Naive thymus-derived CD4-positive, alpha-beta T cell (primary cell): ENCODE results near the gene DHX34. TPM values are rescaled to one million over a fixed set of nuclear protein-coding genes. Genes with fewer than 3 reads are reported as not detected.

ENCODE experiments used
- ATAC-seq: fragments of 150-1000 bp; cut with Tn5 transposase; 2 replicates; pipeline ENCODE4 v1.10.0; 2021; ENCODE audit warnings: mild to moderate bottlenecking, moderate library complexity
- CTCF ChIA-PET: fragments of 350-600 bp; sonication (Branson Sonifier 250); formaldehyde crosslinking; loops from one replicate; lab custom pipeline; 2021; ENCODE audit warnings: antibody characterized with exemption; lab: Charles Lee
- POLR2A ChIA-PET: fragments of 350-600 bp; sonication (Branson Sonifier 250); formaldehyde crosslinking; loops from one replicate; lab custom pipeline; 2021; ENCODE audit warnings: antibody characterized with exemption, inconsistent platforms; lab: Charles Lee
- DNase-seq, 9 donors: peaks; one replicate each; pipeline versions ENCODE4 v3.0.0 to v3.0.0-alpha.2; 2020 to 2022; ENCODE audit warnings: mixed read lengths in 1 of 9
- H3K27ac ChIP-seq: one replicate; pipeline ENCODE4 v1.7.0; 2013; ENCODE audit warnings: mild to moderate bottlenecking, low read depth, low read length, moderate library complexity
- H3K27me3 ChIP-seq, 2 donors: one replicate each; pipeline ENCODE4 v1.7.0; 2013; ENCODE audit warnings: low read length in 2 of 2, mild to moderate bottlenecking in 2 of 2, moderate library complexity in 2 of 2; ENCODE audit not compliant: control insufficient read depth in 2 of 2, insufficient read depth in 2 of 2
- H3K36me3 ChIP-seq, 3 experiments: 1 replicate in 2 of 3; 2 replicates in 1 of 3; pipeline ENCODE4 v1.7.0; 2013; ENCODE audit warnings: low read length in 3 of 3, mild to moderate bottlenecking in 3 of 3, moderate library complexity in 1 of 3; ENCODE audit not compliant: insufficient read depth in 3 of 3, control insufficient read depth in 2 of 3
- H3K4me1 ChIP-seq, 2 donors: one replicate each; pipeline ENCODE4 v1.7.0; 2013; ENCODE audit warnings: low read length in 2 of 2, mild to moderate bottlenecking in 2 of 2, moderate library complexity in 1 of 2; ENCODE audit not compliant: control insufficient read depth in 2 of 2, insufficient read depth in 2 of 2
- H3K4me3 ChIP-seq: 2 replicates; pipeline ENCODE4 v1.7.0; 2013; ENCODE audit warnings: mild to moderate bottlenecking, low read length
- H3K9me3 ChIP-seq, 3 experiments: 1 replicate in 2 of 3; 2 replicates in 1 of 3; pipeline ENCODE4 v1.7.0; 2013; ENCODE audit warnings: low read length in 3 of 3; ENCODE audit not compliant: control insufficient read depth in 2 of 3
- H3K27ac Mint-ChIP-seq, 9 donors: one replicate each; pipeline ENCODE4 v1.8.0; 2020 to 2022; ENCODE audit warnings: mixed read lengths in 9 of 9, mild to moderate bottlenecking in 8 of 9, moderate library complexity in 5 of 9, inconsistent platforms in 2 of 9
- H3K27me3 Mint-ChIP-seq, 5 donors: one replicate each; pipeline ENCODE4 v1.8.0; 2021 to 2022; ENCODE audit warnings: mixed read lengths in 5 of 5, mild to moderate bottlenecking in 1 of 5
- H3K36me3 Mint-ChIP-seq, 5 donors: one replicate each; pipeline ENCODE4 v1.8.0; 2020 to 2022; ENCODE audit warnings: mixed read lengths in 5 of 5, mild to moderate bottlenecking in 3 of 5, inconsistent platforms in 1 of 5
- H3K4me1 Mint-ChIP-seq, 7 donors: one replicate each; pipeline ENCODE4 v1.8.0; 2020 to 2022; ENCODE audit warnings: mixed read lengths in 7 of 7, mild to moderate bottlenecking in 3 of 7, inconsistent platforms in 1 of 7
- H3K4me3 Mint-ChIP-seq, 10 donors: one replicate each; pipeline ENCODE4 v1.8.0; 2020 to 2022; ENCODE audit warnings: mild to moderate bottlenecking in 10 of 10, mixed read lengths in 10 of 10, moderate library complexity in 6 of 10, inconsistent platforms in 2 of 10
- H3K9me3 Mint-ChIP-seq, 11 donors: one replicate each; pipeline ENCODE4 v1.8.0; 2020 to 2022; ENCODE audit warnings: mixed read lengths in 11 of 11, mild to moderate bottlenecking in 4 of 11, inconsistent platforms in 1 of 11, moderate library complexity in 1 of 11
- intact Hi-C, 2 donors: fragments of 100-400 bp; cut with micrococcal nuclease; formaldehyde crosslinking; loops; one replicate each; pipeline ENCODE4 v1.15.1; 2023
- polyA plus RNA-seq, 2 donors: library from polyadenylated mRNA; unstranded; fragments of 300-500 nt; fragmentation: Illumina TruSeq; gene quantifications; one replicate each; pipeline ENCODE4 v1.2.3, GENCODE V29; 2021
- total RNA-seq, 6 experiments: library from RNA in 5 of 6; stranded (reverse) in 5 of 6; gene quantifications; 1 replicate in 5 of 6; 2 replicates in 1 of 6; pipeline ENCODE4 v1.2.3 and lab custom pipeline; 2021 to 2026

Gene DHX34
- total and polyA plus RNA-seq, 7 experiments from 2014 or later, result 3.7 to 31.6 (median 16.9) TPM

GRCh38 chr19:47421244-47421786 lies 72.2 kb downstream of the DHX34 start:
- peak overlapping the region in 5 of 10 donors; percentile 10 to 45 (median 28) for H3K4me3 Mint-ChIP-seq
- ChIA-PET CTCF (no interaction called here), POLR2A (no interaction called here)

GRCh38 chr19:47421844-47422395 lies 72.8 kb downstream of the DHX34 start:
- intact Hi-C loops, result no loop called here
- H3K9me3 ChIP-seq, result no peaks in the 10 kb centered on the region
- ChIA-PET POLR2A (no interaction called here), CTCF (no interaction called here)
- H3K27ac ChIP-seq, result no peak overlapping the region
- no peak overlapping the region for H3K4me3 ChIP-seq
- H3K27me3 Mint-ChIP-seq, result peaks cover 73 to 88% (median 75%) of the 10 kb centered on the region in 5 donors
- peaks cover 25 to 53% (median 47%) of the 10 kb centered on the region in 7 donors for H3K4me1 Mint-ChIP-seq
- H3K4me1 ChIP-seq, result peaks cover 0 to 30% of the 10 kb centered on the region in 2 donors
- ATAC-seq (no peak), DNase-seq (no peak)
- H3K9me3 Mint-ChIP-seq, result peaks cover 0 to 8% (median 0%) of the 10 kb centered on the region in 11 donors
- H3K27ac Mint-ChIP-seq, result peak overlapping the region in 1 of 9 donors; percentile 57
- peaks cover 15 to 41% of the 10 kb centered on the region in 2 donors for H3K27me3 ChIP-seq
- H3K36me3 ChIP-seq, result no peaks in the 10 kb centered on the region
- H3K36me3 Mint-ChIP-seq, result peaks cover 0 to 9% (median 4%) of the 10 kb centered on the region in 5 donors
- H3K4me3 Mint-ChIP-seq, result peak overlapping the region in 4 of 10 donors; percentile 0 to 81 (median 24)

More at GRCh38 chr19:47421244-47421786, 72.2 kb downstream of the DHX34 start:
- no peak overlapping the region for H3K27ac Mint-ChIP-seq
- H3K9me3 ChIP-seq, result no peaks in the 10 kb centered on the region
- H3K27me3 Mint-ChIP-seq, result peaks cover 75 to 89% (median 77%) of the 10 kb centered on the region in 5 donors
- H3K36me3 Mint-ChIP-seq, result peaks cover 0 to 9% (median 4%) of the 10 kb centered on the region in 5 donors
- peaks cover 15 to 41% of the 10 kb centered on the region in 2 donors for H3K27me3 ChIP-seq
- no peak for DNase-seq
- H3K36me3 ChIP-seq, result no peaks in the 10 kb centered on the region
- H3K4me3 ChIP-seq, result no peak overlapping the region
- ATAC-seq, result no peak
- H3K27ac ChIP-seq, result no peak overlapping the region
- peaks cover 0 to 30% of the 10 kb centered on the region in 2 donors for H3K4me1 ChIP-seq
- intact Hi-C loops, result no loop called here
- peaks cover 28 to 56% (median 47%) of the 10 kb centered on the region in 7 donors for H3K4me1 Mint-ChIP-seq
- peaks cover 0 to 8% (median 0%) of the 10 kb centered on the region in 11 donors for H3K9me3 Mint-ChIP-seq

GRCh38 chr19:47422417-47423163 lies 73.5 kb downstream of the DHX34 start:
- no peak overlapping the region for H3K4me3 ChIP-seq
- Mint-ChIP-seq H3K9me3 (peaks cover 0 to 8% (median 0%) of the 10 kb centered on the region in 11 donors), H3K36me3 (peaks cover 0 to 9% (median 4%) of the 10 kb centered on the region in 5 donors), H3K4me3 (peak overlapping the region in 5 of 10 donors; percentile 0 to 81 (median 9)), H3K4me1 (peaks cover 23 to 49% (median 44%) of the 10 kb centered on the region in 7 donors), H3K27me3 (peaks cover 67 to 86% (median 68%) of the 10 kb centered on the region in 5 donors), H3K27ac (peak overlapping the region in 2 of 9 donors; percentile 32 to 57)
- ATAC-seq, result no peak
- H3K9me3 ChIP-seq, result no peaks in the 10 kb centered on the region
- peaks cover 15 to 41% of the 10 kb centered on the region in 2 donors for H3K27me3 ChIP-seq
- no peak overlapping the region for H3K27ac ChIP-seq
- ChIA-PET CTCF (no interaction called here), POLR2A (no interaction called here)
- intact Hi-C loops, result no loop called here
- H3K4me1 ChIP-seq, result peaks cover 0 to 37% of the 10 kb centered on the region in 2 donors
- no peaks in the 10 kb centered on the region for H3K36me3 ChIP-seq
- DNase-seq, result no peak

GRCh38 chr19:47423203-47423882 lies 74.2 kb downstream of the DHX34 start:
- peaks cover 0 to 8% (median 0%) of the 10 kb centered on the region in 11 donors for H3K9me3 Mint-ChIP-seq
- H3K36me3 Mint-ChIP-seq, result peaks cover 0 to 9% (median 4%) of the 10 kb centered on the region in 5 donors
- Histone ChIP-seq H3K4me3 (no peak overlapping the region), H3K27ac (no peak overlapping the region), H3K9me3 (no peaks in the 10 kb centered on the region), H3K36me3 (no peaks in the 10 kb centered on the region), H3K27me3 (peaks cover 17 to 45% of the 10 kb centered on the region in 2 donors), H3K4me1 (peaks cover 6 to 41% of the 10 kb centered on the region in 2 donors)
- peak overlapping the region in 2 of 10 donors; percentile 38 to 81 for H3K4me3 Mint-ChIP-seq
- ChIA-PET POLR2A (no interaction called here), CTCF (no interaction called here)
- H3K4me1 Mint-ChIP-seq, result peaks cover 15 to 41% (median 36%) of the 10 kb centered on the region in 7 donors
- intact Hi-C loops, result no loop called here
- ATAC-seq (no peak), DNase-seq (no peak)
- H3K27me3 Mint-ChIP-seq, result peaks cover 59 to 78% (median 61%) of the 10 kb centered on the region in 5 donors
- H3K27ac Mint-ChIP-seq, result no peak overlapping the region

DNA sequence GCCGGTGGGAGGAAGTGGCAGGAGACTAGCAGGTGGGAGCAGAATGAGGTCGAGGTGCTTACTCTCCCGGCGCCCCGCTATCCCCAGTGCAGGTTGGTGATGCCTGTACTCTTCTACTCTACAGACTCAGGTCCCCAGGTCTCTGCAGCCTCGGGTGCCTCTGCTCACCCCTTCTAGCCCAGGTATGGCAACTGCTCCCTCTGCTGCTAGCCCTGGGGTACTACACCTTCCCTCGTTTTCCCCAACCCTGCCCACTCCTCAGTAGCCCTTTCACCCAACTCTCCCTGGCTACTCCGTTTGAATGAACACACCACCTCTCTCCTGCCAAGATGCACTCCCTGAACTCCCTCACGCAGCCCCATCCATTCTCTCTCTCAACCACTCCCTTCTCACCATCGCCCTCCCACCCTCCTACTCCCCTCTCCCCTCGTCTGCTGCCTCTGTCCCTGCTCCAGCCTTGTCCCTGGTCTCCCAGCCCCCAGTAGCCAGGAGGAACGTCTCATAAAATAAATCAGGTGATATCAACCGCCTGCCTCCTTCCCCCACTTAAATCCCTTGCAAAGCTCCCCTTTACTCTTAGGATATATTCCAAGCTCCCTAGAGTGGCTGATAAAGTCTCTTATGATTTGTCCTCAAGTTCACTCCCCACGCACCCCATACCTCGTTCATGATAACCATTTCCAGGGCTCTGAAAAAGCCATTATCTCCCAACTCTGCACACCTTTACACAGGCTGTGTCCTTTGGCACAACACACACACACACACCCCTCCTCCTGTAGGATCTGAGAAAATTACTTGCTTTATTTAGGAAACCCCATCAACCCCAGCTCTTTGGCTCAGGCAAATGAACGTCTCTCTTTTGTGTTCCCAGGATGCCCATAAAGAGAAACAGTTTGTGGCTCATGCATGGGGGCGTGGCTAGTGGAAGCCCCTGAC lies 78.4 kb downstream of the DHX34 start:
- CTCF ChIA-PET, result interaction anchor here (0.5 to 2.3 kb wide), 9 partner anchors 9 to 282 kb away, joined by 3 to 9 read pairs (median 5); no protein-coding TSS in a partner anchor
- peaks cover 47 to 55% (median 52%) of the 10 kb centered on the region in 5 donors for H3K27me3 Mint-ChIP-seq
- Histone ChIP-seq H3K4me1 (peaks cover 10 to 34% of the 10 kb centered on the region in 2 donors), H3K27ac (no peak overlapping the region), H3K27me3 (peaks cover 18 to 19% of the 10 kb centered on the region in 2 donors), H3K36me3 (no peaks in the 10 kb centered on the region), H3K4me3 (peak overlapping the region; percentile 50), H3K9me3 (no peaks in the 10 kb centered on the region)
- POLR2A ChIA-PET, result interaction anchor here (1.1 kb wide), 1 partner anchor 318 kb away, joined by 4 read pairs; the partner anchor contains the start of gene NOP53
- peak overlapping the region in 3 of 10 donors; percentile 8 to 58 (median 57) for H3K4me3 Mint-ChIP-seq
- ATAC-seq (peak; percentile 77), DNase-seq (peak; percentile 44 to 79 (median 67))
- H3K4me1 Mint-ChIP-seq, result peaks cover 8 to 29% (median 17%) of the 10 kb centered on the region in 7 donors
- H3K27ac Mint-ChIP-seq, result peak overlapping the region in 2 of 9 donors; percentile 53 to 73
- intact Hi-C loops, result loop anchor here (1.0 to 2.0 kb wide), 4 partner anchors 37 to 318 kb away; partner anchors contain the start of genes DHX34 (in 1 of the 2) and NOP53 (in 1 of the 2)
- H3K9me3 Mint-ChIP-seq, result peaks cover 0 to 7% (median 0%) of the 10 kb centered on the region in 11 donors
- peaks cover 0 to 6% (median 4%) of the 10 kb centered on the region in 5 donors for H3K36me3 Mint-ChIP-seq
